GM23248 (cell line): ENCODE results near the gene ACKR1. TPM values are rescaled to one million over a fixed set of nuclear protein-coding genes. Genes with fewer than 3 reads are reported as not detected.
A peak's percentile ranks its signal among the peaks of the same experiment; 100 is the strongest.

Source experiments
- DNase-seq: peaks from one replicate; pipeline ENCODE4 v3.0.0-alpha.2; 2015
- H2AFZ ChIP-seq: fragments of 200-600 bp; sonication (generic); 2 replicates; pipeline ENCODE4 v1.6.1; 2016; ENCODE audit warnings: antibody characterized with exemption
- H3F3A ChIP-seq: fragments of 200-600 bp; sonication (generic); 2 replicates; pipeline ENCODE4 v1.6.1; 2016; ENCODE audit warnings: mild to moderate bottlenecking, antibody characterized with exemption, mixed run types; ENCODE audit not compliant: insufficient read depth
- H3K27ac ChIP-seq: fragments of 200-600 bp; sonication (generic); 2 replicates; pipeline ENCODE4 v1.5.1; 2016; ENCODE audit warnings: mild to moderate bottlenecking
- H3K27me3 ChIP-seq: fragments of 200-600 bp; sonication (generic); replicated peaks from 2 replicates; pipeline ENCODE4 v1.6.1; 2016; ENCODE audit warnings: mild to moderate bottlenecking; ENCODE audit not compliant: insufficient read depth
- H3K36me3 ChIP-seq: fragments of 200-600 bp; sonication (generic); 2 replicates; pipeline ENCODE4 v1.6.1; 2016; ENCODE audit warnings: low read depth, mild to moderate bottlenecking
- H3K4me1 ChIP-seq: fragments of 200-600 bp; sonication (generic); 2 replicates; pipeline ENCODE4 v1.6.1; 2016; ENCODE audit warnings: mild to moderate bottlenecking; ENCODE audit not compliant: insufficient read depth
- H3K4me2 ChIP-seq: fragments of 200-600 bp; sonication (generic); one replicate; pipeline ENCODE4 v1.6.1; 2016; ENCODE audit warnings: mild to moderate bottlenecking; ENCODE audit not compliant: unreplicated experiment
- H3K4me3 ChIP-seq: fragments of 200-600 bp; sonication (generic); 2 replicates; pipeline ENCODE4 v1.5.1; 2016; ENCODE audit warnings: mild to moderate bottlenecking
- H3K79me2 ChIP-seq: fragments of 200-600 bp; sonication (generic); 2 replicates; pipeline ENCODE4 v1.6.1; 2016; ENCODE audit warnings: mild to moderate bottlenecking; ENCODE audit not compliant: insufficient read depth
- H3K9ac ChIP-seq: fragments of 200-600 bp; sonication (generic); 2 replicates; pipeline ENCODE4 v1.6.1; 2016; ENCODE audit warnings: mild to moderate bottlenecking
- H3K9me2 ChIP-seq: fragments of 200-600 bp; sonication (generic); 2 replicates; pipeline ENCODE4 v1.6.1; 2016; ENCODE audit warnings: mixed run types, mild to moderate bottlenecking, moderate library complexity; ENCODE audit not compliant: insufficient read depth
- H3K9me3 ChIP-seq: fragments of 200-600 bp; sonication (generic); one replicate; pipeline ENCODE4 v1.6.1; 2017; ENCODE audit warnings: low read depth
- H4K20me1 ChIP-seq: fragments of 200-600 bp; sonication (generic); 2 replicates; pipeline ENCODE4 v1.6.0; 2016; ENCODE audit not compliant: insufficient read depth
- EZH2 ChIP-seq: fragments of 200-600 bp; sonication (generic); IDR thresholded peaks from 2 replicates; pipeline ENCODE4 v1.6.1; 2018; ENCODE audit warnings: antibody characterized with exemption, mild to moderate bottlenecking; ENCODE audit not compliant: insufficient read depth, poor library complexity, severe bottlenecking
- EZH2phosphoT487 ChIP-seq: fragments of 200-600 bp; sonication (generic); IDR thresholded peaks from 2 replicates; pipeline ENCODE4 v1.6.1; 2018; ENCODE audit warnings: antibody characterized with exemption, moderate library complexity, mild to moderate bottlenecking, low read depth; ENCODE audit not compliant: insufficient read depth
- WGBS, 2 experiments: methylation state at CpG; one replicate each; pipeline ENCODE4 v1.1.6; 2015 to 2017; ENCODE audit warnings: low lambda C conversion rate in 2 of 2, low coverage in 1 of 2; ENCODE audit errors: missing lambda C conversion rate in 2 of 2; 5-methylcytosine and 5-hydroxymethylcytosine counted together
- in situ Hi-C: fragments of 300-500 bp; cut with MboI; formaldehyde crosslinking; loops from 2 replicates; pipeline ENCODE4 v1.15.0; 2020
- polyA plus RNA-seq: library from polyadenylated mRNA; unstranded; fragments of >200 nt; fragmentation: Nextera tagmentation; extraction: Ambion mirVana; gene quantifications from 2 replicates; pipeline ENCODE4 v1.2.1, GENCODE V29; 2016
- total RNA-seq: library from RNA; depleted of rRNA; stranded (reverse); fragments of >200 nt; shearing (Covaris generic); gene quantifications from 2 replicates; pipeline ENCODE4 v1.2.3, GENCODE V29; 2014

Gene ACKR1
- total and polyA plus RNA-seq, 2 experiments from 2014 or later: not detected

DNA sequence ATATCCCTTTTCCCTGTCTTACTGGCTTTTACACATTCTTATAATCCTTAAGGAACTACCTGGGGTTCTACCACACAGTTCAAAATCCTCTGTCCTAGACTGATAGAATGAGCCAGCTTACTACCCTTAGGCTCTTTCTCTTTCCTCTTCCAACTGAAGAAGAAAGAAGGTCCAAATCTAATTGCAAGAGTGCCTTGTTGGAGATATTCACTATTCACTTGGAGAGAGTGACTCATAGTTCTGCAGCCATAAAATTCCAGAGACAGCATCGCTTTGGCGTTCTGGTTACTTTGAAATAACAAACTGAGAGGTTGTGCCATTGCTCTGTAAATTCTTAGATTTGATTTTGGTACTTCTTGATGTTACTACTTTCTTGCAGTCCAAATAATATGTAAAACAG lies 29.1 kb upstream of the ACKR1 start:
- Histone ChIP-seq H3K4me1 (no peaks in the 10 kb centered on the region), H3K36me3 (no peaks in the 10 kb centered on the region), H3K9me3 (no peaks in the 10 kb centered on the region), H3K4me2 (no peak overlapping the region), H3K27ac (no peak overlapping the region), H3K9me2 (no peaks in the 10 kb centered on the region), H2AFZ (no peak overlapping the region), H3K79me2 (no peaks in the 10 kb centered on the region), H3K27me3 (peaks cover 23% of the 10 kb centered on the region), H4K20me1 (no peaks in the 10 kb centered on the region), H3K9ac (no peak overlapping the region), H3K4me3 (no peak overlapping the region), H3F3A (no peaks in the 10 kb centered on the region)
- in situ Hi-C loops: no loop called here
- no peak for DNase-seq
- WGBS, 2 experiments: 3 to 4% methylated on average over 2 of the region's 2 CpGs
- TF ChIP-seq EZH2 (no peak), EZH2phosphoT487 (no peak)

DNA sequence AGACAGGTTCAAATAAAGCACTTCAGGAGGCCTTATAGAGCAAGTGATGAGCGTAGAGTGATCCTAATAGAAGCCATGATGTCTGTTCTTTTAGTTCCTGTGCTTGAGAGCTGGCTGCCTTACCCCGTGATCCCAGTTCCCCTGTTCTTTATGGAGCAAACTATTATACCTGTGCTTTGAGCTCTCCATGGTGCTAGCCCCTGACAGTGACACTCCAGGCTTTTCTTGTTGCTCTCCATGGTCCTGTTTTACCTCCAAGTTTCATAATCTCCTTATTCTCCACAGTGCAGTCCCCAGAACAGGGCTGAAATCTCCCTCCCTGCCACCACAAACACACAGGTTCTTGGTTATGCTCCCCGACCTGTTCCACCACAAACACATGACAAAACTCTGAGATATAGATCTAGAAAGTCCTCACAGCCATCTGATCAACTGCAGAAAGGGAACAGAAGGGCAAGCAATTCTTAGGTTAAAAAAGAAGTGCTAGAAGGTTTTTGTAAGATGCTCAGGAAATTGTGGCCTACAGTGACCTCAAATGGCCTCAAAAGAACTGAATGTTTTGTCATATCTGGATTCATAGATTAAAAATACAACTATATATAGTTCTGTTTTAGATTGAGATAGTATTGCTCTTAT lies 27.3 kb upstream of the ACKR1 start:
- 15 to 19% methylated on average over 3 of the region's 3 CpGs for WGBS, 2 experiments
- Histone ChIP-seq H3K9ac (no peak overlapping the region), H3F3A (no peaks in the 10 kb centered on the region), H3K4me3 (no peak overlapping the region), H4K20me1 (no peaks in the 10 kb centered on the region), H2AFZ (no peak overlapping the region), H3K4me1 (no peaks in the 10 kb centered on the region), H3K27ac (no peak overlapping the region), H3K27me3 (peaks cover 6% of the 10 kb centered on the region), H3K36me3 (no peaks in the 10 kb centered on the region), H3K4me2 (no peak overlapping the region), H3K9me3 (no peaks in the 10 kb centered on the region), H3K9me2 (no peaks in the 10 kb centered on the region), H3K79me2 (no peaks in the 10 kb centered on the region)
- peak; percentile 74 for DNase-seq
- in situ Hi-C loops: no loop called here
- no peak for TF ChIP-seq EZH2
- TF ChIP-seq EZH2phosphoT487: no peak

DNA sequence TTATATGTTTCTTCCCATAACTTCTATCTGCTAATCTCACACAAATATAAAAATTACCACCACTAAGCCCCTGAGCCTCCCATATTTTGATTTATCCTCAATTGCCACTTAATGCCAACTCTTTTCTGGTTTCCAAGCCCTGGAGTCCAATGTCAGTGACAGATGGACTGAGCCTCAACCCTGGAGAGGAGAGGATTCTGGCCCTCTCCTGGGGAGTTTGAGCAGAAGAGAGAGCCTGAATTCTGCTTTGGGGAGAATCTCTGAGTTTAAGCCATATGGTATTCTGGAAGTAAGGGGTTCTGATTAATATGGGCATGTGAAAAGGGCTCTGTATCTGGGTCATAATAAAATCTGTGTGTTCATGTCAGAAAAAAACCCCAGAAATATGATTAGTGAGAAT lies 24.8 kb upstream of the ACKR1 start:
- in situ Hi-C loops: no loop called here
- no peak overlapping the region for H3K4me2 ChIP-seq
- no peak overlapping the region for H3K9ac ChIP-seq

DNA sequence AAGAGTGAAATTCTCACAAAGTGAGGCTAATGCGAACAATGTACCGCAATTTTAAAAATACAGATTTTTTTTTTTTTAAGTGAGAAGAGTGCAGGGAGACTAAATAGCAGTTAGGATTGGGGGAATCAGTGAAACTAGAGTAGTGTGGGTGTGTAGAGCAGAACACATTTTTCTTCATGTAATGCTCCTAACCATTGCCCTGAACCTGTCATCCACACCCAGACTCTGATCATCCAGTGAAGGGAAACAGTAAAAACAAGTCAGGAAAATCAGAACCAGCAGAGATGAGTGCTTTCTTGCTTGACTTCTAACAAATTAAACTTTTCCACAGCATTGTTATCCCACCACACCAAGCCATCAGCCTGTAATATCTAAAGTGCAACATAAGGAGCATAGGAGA lies 24.2 kb upstream of the ACKR1 start:
- in situ Hi-C loops: no loop called here

More for the DNA sequence above, 24.8 kb upstream of the ACKR1 start:
- no peaks in the 10 kb centered on the region for H3K9me3 ChIP-seq
- no peaks in the 10 kb centered on the region for H4K20me1 ChIP-seq
- no peaks in the 10 kb centered on the region for H3K79me2 ChIP-seq
- H3K27me3 ChIP-seq: no peaks in the 10 kb centered on the region; the same call in 1 of the 2 replicates
- no peak for DNase-seq
- no peak overlapping the region for H2AFZ ChIP-seq
- H3K27ac ChIP-seq: no peak overlapping the region
- no peak overlapping the region for H3K4me3 ChIP-seq
- H3K9me2 ChIP-seq: no peaks in the 10 kb centered on the region
- no peaks in the 10 kb centered on the region for H3K4me1 ChIP-seq
- TF ChIP-seq EZH2: no peak
- no peak for TF ChIP-seq EZH2phosphoT487
- no peaks in the 10 kb centered on the region for H3F3A ChIP-seq
- H3K36me3 ChIP-seq: no peaks in the 10 kb centered on the region

More for the DNA sequence above, 24.2 kb upstream of the ACKR1 start:
- Histone ChIP-seq H3K9me2 (no peaks in the 10 kb centered on the region), H3K36me3 (no peaks in the 10 kb centered on the region), H3K27me3 (no peaks in the 10 kb centered on the region; the same call in 1 of the 2 replicates), H3K4me3 (no peak overlapping the region), H3K4me1 (no peaks in the 10 kb centered on the region), H3K9ac (no peak overlapping the region), H3K9me3 (no peaks in the 10 kb centered on the region), H4K20me1 (no peaks in the 10 kb centered on the region), H3K27ac (no peak overlapping the region), H3K79me2 (no peaks in the 10 kb centered on the region), H3K4me2 (no peak overlapping the region), H2AFZ (no peak overlapping the region), H3F3A (no peaks in the 10 kb centered on the region)
- DNase-seq: no peak
- 82 to 88% methylated on average over 2 of the region's 2 CpGs for WGBS, 2 experiments
- TF ChIP-seq EZH2: no peak
- TF ChIP-seq EZH2phosphoT487: no peak
